C4-2B (cell line): ENCODE results near the gene EBPL.
A peak's percentile ranks its signal among the peaks of the same experiment; 100 is the strongest.

ENCODE experiments used
- H3K27ac ChIP-seq: fragments of 450-650 bp; 2 replicates; pipeline ENCODE4 v1.5.1; 2017
- ZFX ChIP-seq: fragments of 450-650 bp; IDR thresholded peaks from 2 replicates; pipeline ENCODE4 v1.6.1; 2017
- TF ChIP-seq, protein P1 (sequence below): fragments of 450-650 bp; conservative IDR thresholded peaks from 2 replicates; pipeline ENCODE4 v1.5.1; 2017; ENCODE audit warnings: mild to moderate bottlenecking

The EBPL gene

DNA sequence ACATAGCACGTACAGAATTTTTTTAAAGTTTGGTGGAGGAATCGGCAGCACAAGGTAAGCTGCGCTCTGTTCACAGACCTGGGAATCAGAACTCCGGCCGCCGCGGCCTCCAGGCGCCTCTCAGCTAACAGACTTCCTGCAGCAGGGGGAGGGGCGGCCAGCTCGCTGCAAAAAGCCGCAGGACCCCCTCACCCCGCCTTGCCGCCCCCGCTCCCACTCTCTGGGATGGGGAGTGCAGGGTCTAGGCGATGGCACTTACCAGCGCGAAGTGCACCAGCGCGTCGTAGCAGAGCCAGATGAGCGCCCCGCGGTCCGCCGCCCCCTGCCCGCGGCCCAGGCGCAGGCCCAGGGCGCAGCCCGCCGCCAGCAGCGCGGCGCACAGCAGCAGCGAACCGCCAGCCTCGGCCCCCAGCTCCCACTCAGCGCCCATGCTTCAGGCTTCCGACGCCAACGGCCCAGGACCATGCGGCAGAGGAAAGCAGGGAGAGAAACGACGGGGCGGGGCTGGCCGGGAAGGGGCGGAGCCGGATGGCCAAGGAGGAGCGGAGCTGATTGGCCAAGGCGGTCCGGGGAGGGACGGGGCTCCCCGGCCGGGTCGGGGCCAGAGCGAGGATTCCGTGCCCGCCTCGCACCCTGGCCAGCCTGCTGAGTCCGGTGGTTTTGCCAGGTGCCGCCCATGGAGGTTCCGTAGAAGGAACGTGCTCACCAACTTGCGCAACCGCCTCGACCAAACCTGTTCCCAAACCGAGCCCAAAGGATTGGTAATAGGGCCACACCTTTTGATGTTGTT is at the start of gene EBPL:
TSS of gene EBPL (minus strand) at position 492 of the 790 bp plus-strand sequence. CDS start at position 430, 62 bp downstream.
- H3K27ac ChIP-seq: peak within 1 kb of the TSS; percentile 98
- TF ChIP-seq, protein P1, sequence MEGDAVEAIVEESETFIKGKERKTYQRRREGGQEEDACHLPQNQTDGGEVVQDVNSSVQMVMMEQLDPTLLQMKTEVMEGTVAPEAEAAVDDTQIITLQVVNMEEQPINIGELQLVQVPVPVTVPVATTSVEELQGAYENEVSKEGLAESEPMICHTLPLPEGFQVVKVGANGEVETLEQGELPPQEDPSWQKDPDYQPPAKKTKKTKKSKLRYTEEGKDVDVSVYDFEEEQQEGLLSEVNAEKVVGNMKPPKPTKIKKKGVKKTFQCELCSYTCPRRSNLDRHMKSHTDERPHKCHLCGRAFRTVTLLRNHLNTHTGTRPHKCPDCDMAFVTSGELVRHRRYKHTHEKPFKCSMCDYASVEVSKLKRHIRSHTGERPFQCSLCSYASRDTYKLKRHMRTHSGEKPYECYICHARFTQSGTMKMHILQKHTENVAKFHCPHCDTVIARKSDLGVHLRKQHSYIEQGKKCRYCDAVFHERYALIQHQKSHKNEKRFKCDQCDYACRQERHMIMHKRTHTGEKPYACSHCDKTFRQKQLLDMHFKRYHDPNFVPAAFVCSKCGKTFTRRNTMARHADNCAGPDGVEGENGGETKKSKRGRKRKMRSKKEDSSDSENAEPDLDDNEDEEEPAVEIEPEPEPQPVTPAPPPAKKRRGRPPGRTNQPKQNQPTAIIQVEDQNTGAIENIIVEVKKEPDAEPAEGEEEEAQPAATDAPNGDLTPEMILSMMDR: no peak
- TF ChIP-seq ZFX: peak; percentile 49; the same call in 1 of the 2 replicates

DNA sequence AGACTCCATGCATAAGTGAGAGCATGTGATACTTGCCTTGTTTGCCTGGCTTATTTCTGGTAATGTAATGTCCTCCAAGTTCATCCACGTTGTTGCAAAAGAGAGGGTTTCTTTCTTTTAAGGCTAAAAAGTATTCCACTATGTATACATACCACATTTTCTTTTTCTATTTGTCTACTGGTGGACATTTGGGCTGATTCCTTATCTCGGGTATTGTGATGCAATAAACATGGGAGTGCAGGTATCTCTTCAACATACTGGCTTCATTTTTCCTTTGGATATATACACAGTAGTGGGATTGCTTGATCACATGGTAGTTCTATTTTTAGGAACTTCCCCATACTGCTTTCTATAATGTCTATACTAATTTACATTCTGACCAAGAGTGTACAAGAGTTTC is 49.6 kb upstream of the EBPL start:
- TF ChIP-seq ZFX: no peak
- TF ChIP-seq, protein P1: no peak
- H3K27ac ChIP-seq: no peak overlapping the region

DNA sequence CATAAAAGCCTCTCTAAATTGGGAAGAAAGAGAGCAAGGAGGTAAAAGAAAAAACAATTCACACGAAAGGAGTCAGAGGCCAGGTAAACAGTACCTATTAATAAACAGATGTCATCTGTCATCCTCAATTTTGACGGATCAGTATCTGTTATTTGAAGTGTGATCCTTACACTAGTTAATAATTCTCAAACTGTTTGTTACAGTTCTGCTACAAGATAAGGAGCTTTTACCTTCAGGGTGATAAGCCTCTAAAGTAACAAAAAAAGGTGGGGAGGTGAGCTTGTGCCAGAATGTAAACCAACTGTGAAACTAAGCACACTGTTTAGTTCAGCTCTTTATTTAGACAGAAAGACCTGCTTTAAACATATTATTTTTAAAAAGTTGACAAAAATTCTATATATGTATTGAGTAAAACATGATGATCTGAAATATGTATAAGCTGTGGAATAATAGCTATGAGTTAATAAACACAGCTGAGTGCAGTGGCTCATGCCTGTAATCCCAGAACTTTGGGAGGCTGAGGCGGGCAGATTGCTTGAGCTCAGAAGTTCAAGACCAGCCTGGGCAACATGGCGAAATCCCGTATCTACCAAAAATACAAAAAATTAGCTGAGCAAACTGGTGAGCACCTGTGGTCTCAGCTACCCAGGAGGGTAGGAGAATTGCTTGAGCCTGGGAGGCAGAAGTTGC is 48.4 kb upstream of the EBPL start:
- TF ChIP-seq ZFX: no peak
- TF ChIP-seq, protein P1: no peak
- no peak overlapping the region for H3K27ac ChIP-seq

DNA sequence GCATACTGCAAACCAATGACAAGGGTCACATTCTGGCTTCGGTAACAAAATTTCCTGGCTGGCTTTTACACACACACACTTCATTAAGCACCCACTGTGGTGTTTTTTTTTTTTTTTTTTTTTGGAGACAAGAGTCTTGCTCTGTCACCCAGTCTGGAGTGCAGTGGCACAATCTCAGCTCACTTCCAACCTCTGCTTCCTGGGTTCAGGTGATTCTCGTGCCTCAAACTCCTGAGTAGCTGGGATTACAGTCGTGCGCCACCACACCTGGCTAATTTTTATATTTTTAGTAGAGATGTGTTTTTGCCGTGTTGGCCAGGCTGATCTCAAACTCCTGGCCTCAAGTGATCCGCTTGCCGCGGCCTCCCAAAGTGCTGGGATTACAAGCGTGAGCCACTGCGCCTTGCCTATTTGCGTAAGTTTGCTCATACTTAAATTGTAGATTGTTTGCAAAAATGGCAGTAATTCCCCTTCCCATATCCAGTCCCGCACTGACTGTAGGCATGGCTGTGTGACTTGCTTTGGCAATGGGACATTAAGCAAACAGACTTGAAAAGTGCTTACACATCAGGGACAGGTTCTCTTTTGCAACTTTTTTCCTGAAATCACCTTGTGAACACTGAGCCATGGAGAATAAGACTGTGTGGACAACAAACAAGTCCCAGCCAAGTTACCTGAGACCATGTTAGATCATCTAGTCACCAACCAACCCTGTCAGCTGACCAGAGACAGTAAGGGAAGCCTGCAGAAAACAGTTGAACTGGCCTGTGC is 42.1 kb upstream of the EBPL start:
- H3K27ac ChIP-seq: 0 out of 2 replicates have a peak overlapping the region, but pooled peaks have one; percentile 3
- no peak for TF ChIP-seq ZFX
- TF ChIP-seq, protein P1: no peak

DNA sequence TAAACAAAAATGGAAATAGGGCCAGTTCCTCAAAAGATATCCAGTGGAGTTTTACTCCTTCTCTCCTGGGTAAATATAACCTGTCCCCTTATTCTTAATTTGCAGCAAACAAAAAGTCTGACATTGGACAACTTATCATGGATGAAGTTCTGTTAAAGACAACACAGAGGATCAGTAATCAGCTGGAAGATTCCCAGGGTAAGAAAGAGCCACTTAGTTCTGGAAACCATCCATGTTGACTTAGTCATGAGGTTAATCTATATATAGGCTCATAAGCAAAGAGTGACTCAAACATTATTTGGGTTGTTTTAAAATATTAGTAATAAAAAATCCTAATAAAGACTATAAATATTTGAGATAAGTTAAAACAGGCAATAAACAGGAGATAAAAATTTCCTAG is 40.5 kb upstream of the EBPL start:
- no peak overlapping the region for H3K27ac ChIP-seq
- TF ChIP-seq ZFX: no peak
- TF ChIP-seq, protein P1: no peak

DNA sequence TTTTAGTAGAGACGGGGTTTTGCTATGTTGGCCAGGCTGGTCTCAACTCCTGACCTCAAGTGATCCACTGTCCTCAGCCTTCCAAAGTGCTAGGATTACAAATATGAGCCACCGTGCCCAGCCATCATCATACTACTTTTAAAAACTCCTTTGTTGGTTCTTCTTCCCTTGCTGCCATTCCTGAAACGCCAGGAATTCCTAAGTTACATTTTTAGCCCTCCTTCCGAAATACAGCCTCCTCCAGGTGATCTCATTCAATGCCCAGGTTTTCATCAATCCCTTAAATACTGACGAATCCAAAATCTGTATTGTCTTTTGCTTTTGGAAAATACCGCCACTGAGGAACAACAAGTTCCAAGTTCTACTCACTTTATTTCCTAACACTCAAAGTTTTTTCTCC is 25.3 kb upstream of the EBPL start:
- TF ChIP-seq, protein P1: no peak
- no peak for TF ChIP-seq ZFX

DNA sequence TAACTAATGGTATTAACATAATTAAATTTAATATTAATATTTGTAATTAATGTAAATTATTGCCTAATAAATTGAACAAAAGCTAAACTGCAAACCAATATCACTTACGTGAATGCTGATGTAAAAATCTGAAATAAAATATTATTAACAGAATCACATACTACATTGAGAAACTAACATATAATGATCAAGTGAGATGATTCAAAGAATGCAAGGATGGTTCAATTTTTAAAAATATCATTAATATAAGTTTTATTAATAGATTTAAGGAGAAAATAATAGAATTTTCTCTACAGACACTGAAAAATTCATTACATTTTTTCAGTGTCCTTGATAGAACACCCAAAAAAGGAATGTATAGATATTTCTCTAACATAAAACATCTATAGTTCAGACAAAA is 23.5 kb upstream of the EBPL start:
- TF ChIP-seq ZFX: no peak
- TF ChIP-seq, protein P1: no peak

More for the DNA sequence above, 25.3 kb upstream of the EBPL start:
- no peak overlapping the region for H3K27ac ChIP-seq

More for the DNA sequence above, 23.5 kb upstream of the EBPL start:
- no peak overlapping the region for H3K27ac ChIP-seq
